Esophagus mucosa (tissue), 1 donor: ENCODE data around the gene SIK3. TPM values are rescaled to one million over a fixed set of nuclear protein-coding genes. Genes with fewer than 3 reads are reported as not detected.
"Not testable (repeated sequence)": the region's sequence is repeated elsewhere in the genome, so short reads cannot be mapped to it uniquely, and the experiment has no call there.

ENCODE experiments used
- ATAC-seq: fragments of 200-7000 bp; cut with Tn5 transposase; one replicate; pipeline ENCODE4 v1.9.1; 2020
- total RNA-seq: library from RNA; stranded (reverse); gene quantifications from one replicate; pipeline ENCODE4 v1.2.4, GENCODE V29; 2023
- donor health status: DM: yes; HTN: yes; CAD: no.

SIK3 gene
- total RNA-seq, 1 donor from 2014 or later = 25.2 TPM

DNA sequence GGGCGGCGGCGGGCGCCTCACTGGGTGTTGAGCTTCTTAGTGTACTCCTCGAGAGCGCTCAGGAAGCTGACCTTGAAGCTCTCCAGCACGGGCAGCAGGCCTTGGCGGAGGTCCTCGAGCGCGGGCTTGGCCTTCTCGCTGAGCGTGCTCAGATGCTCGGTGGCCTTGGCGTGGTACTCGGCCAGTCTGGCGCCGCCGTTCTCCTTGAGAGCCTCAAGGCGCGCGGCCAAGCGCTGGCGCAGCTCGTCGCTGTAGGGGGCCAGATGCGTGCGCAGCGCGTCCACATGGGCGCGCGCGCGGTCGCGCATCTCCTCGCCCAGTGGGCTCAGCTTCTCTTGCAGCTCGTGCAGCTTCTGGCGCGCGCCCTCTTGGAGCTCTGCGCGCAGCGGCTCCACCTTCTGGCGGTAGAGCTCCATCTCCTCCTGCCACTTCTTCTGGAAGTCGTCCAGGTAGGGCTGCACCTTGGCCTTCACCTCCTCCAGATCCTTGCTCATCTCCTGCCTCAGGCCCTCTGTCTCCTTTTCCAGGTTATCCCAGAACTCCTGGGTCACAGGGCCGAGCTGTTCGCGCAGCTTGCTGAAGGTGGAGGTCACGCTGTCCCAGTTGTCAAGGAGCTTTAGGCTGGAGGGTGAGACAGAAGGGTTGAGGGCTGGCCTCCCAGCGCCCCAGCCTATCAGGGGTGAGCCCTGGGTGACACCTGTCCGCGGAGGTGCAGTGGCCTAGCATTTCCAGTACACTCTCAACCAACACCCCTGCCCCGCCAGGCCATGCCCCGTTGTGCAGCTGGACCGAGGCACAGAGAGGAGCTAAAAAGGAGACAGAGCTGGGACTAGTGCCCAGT lies 262.2 kb downstream of the SIK3 start:
- ATAC-seq = peak; percentile 81

DNA sequence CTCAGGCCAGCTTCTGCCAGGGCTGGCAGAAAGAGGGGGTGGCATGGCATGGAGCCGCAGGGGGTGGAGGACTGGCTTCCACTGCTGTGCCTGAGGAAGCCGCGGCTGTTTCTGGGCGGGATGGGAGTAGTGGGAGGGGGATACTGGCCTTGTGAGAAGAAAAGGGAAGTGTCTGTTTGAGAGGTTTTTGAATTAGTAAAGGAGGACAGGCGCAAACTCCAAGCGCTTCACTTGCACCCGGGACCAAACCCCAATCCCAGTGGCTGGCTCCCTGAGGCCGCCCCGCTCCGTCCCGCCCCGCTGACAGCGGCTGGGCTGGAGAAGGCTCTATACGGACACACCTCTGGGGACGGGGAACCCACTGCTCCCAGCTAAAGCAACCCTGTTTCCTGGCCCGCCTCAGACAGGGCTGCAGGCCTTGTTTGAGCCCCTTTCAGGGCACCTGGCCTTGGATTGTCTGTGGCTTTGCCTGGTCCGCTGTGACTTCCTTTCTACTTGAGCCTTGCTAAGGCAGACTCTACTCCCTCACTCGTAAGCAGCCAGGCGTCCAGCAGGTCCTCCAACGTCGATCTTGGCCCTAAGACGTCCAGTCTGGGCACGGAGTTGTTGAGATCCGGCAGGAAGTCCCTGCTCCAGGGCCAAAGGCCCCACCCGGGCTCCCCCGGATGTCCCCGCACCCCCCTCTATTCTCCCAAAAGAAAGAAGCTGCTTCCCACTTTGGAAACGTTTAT lies 263.0 kb downstream of the SIK3 start:
- ATAC-seq = peak; percentile 14

DNA sequence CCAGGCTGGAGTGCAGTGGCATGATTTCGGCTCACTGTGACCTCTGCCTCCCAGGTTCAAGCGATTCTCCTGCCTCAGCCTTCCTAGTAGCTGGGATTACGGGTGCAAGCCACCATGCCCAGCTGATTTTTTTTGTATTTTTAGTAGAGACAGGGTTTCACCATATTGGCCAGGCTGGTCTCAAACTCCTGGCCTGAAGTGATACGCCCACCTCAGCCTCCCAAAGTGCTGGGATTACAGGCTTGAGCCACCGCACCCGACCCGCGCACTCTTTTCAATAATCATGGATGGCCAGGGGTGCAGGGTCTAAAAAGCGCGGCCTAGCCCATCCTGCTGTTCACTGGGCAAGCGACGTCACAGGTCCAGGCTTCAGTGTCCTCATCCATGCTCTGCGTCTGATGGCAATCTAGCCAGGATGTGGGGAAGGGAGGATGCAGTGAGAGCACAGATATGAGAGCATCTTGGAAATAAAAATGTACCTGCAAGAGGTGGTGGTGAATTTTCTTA lies 263.6 kb downstream of the SIK3 start:
- ATAC-seq = not testable (repeated sequence)

DNA sequence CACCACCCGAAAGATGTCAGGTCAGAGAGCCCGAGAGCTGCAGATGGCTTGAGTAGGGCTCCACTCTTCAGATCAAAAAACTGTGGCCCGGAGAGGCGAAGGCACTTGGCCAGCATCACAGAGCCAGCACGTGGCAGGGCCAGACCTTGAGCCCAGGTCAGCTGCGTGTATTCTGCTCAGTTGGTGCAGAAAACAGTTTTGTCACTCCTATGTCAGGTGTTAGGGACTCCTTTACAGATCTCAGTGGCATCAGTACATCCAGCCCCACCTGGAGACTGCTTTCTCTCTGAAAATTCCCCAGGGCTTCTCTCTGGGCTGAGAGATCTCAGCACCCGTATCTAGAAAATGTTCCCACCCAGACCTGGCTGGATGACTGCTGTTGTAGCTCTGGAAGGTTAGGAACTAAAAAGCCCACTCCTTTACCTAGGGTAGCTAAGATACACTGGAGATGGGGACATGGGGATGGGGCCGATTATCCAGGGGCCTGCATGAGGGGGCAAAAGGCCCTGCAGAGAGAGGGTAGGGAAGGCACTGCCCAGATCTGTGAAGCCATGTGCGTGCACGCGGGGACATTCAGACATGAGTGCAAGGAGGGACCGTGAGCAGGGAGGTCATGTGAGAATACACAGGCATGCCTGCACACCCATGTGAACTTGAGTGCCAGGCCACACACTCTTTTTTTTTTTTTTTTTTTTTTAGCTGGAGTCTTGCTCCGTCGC lies 264.3 kb downstream of the SIK3 start:
- no peak for ATAC-seq

DNA sequence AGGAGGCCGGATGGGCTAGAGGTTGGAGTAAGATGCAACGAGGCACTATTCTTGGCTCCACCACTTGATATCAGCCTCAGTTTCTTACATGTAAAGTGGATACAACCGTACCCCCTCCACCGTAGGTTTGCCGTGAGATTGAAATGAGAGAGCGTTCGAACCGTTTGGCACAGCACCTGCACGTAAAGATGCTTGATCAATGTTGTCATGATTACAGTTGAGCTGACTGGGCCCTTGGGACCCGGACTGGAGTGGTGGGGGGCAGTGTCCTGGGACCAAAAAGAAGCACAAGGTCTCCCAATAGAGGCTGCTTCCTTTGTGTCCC lies 264.8 kb downstream of the SIK3 start:
- no peak for ATAC-seq

DNA sequence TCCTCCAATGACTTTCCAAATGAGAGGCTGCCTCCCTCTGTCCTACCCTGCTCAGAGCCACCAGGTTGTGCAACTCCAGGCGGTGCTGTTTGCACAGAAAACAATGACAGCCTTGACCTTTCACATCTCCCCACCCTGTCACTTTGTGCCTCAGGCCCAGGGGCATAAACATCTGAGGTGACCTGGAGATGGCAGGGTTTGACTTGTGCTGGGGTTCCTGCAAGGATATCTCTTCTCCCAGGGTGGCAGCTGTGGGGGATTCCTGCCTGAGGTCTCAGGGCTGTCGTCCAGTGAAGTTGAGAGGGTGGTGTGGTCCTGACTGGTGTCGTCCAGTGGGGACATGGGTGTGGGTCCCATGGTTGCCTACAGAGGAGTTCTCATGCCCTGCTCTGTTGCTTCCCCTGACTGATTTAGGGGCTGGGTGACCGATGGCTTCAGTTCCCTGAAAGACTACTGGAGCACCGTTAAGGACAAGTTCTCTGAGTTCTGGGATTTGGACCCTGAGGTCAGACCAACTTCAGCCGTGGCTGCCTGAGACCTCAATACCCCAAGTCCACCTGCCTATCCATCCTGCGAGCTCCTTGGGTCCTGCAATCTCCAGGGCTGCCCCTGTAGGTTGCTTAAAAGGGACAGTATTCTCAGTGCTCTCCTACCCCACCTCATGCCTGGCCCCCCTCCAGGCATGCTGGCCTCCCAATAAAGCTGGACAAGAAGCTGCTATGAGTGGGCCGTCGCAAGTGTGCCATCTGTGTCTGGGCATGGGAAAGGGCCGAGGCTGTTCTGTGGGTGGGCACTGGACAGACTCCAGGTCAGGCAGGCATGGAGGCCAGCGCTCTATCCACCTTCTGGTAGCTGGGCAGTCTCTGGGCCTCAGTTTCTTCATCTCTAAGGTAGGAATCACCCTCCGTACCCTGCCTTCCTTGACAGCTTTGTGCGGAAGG lies 265.6 kb downstream of the SIK3 start:
- ATAC-seq = no peak

DNA sequence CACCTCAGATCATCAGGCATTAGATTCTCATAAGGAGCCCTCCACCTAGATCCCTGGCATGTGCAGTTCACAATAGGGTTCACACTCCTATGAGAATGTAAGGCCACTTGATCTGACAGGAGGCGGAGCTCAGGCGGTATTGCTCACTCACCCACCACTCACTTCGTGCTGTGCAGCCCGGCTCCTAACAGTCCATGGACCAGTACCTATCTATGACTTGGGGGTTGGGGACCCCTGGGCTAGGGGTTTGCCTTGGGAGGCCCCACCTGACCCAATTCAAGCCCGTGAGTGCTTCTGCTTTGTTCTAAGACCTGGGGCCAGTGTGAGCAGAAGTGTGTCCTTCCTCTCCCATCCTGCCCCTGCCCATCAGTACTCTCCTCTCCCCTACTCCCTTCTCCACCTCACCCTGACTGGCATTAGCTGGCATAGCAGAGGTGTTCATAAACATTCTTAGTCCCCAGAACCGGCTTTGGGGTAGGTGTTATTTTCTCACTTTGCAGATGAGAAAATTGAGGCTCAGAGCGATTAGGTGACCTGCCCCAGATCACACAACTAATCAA lies 266.4 kb downstream of the SIK3 start:
- ATAC-seq = no peak

DNA sequence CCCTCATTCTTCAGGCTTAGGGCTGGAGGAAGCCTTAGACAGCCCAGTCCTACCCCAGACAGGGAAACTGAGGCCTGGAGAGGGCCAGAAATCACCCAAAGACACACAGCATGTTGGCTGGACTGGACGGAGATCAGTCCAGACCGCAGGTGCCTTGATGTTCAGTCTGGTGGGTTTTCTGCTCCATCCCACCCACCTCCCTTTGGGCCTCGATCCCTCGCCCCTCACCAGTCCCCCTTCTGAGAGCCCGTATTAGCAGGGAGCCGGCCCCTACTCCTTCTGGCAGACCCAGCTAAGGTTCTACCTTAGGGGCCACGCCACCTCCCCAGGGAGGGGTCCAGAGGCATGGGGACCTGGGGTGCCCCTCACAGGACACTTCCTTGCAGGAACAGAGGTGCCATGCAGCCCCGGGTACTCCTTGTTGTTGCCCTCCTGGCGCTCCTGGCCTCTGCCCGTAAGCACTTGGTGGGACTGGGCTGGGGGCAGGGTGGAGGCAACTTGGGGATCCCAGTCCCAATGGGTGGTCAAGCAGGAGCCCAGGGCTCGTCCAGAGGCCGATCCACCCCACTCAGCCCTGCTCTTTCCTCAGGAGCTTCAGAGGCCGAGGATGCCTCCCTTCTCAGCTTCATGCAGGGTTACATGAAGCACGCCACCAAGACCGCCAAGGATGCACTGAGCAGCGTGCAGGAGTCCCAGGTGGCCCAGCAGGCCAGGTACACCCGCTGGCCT lies 267.9 kb downstream of the SIK3 start:
- no peak for ATAC-seq

DNA sequence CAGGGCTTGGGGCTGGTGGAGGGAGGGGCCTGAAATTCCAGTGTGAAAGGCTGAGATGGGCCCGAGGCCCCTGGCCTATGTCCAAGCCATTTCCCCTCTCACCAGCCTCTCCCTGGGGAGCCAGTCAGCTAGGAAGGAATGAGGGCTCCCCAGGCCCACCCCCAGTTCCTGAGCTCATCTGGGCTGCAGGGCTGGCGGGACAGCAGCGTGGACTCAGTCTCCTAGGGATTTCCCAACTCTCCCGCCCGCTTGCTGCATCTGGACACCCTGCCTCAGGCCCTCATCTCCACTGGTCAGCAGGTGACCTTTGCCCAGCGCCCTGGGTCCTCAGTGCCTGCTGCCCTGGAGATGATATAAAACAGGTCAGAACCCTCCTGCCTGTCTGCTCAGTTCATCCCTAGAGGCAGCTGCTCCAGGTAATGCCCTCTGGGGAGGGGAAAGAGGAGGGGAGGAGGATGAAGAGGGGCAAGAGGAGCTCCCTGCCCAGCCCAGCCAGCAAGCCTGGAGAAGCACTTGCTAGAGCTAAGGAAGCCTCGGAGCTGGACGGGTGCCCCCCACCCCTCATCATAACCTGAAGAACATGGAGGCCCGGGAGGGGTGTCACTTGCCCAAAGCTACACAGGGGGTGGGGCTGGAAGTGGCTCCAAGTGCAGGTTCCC lies 268.6 kb downstream of the SIK3 start, which contains the start of gene APOC3:
Gene APOC3 (plus strand): TSS at position 383 of the 659 bp plus-strand sequence. CDS start 676 bp downstream, outside the sequence.
- no peak for ATAC-seq

DNA sequence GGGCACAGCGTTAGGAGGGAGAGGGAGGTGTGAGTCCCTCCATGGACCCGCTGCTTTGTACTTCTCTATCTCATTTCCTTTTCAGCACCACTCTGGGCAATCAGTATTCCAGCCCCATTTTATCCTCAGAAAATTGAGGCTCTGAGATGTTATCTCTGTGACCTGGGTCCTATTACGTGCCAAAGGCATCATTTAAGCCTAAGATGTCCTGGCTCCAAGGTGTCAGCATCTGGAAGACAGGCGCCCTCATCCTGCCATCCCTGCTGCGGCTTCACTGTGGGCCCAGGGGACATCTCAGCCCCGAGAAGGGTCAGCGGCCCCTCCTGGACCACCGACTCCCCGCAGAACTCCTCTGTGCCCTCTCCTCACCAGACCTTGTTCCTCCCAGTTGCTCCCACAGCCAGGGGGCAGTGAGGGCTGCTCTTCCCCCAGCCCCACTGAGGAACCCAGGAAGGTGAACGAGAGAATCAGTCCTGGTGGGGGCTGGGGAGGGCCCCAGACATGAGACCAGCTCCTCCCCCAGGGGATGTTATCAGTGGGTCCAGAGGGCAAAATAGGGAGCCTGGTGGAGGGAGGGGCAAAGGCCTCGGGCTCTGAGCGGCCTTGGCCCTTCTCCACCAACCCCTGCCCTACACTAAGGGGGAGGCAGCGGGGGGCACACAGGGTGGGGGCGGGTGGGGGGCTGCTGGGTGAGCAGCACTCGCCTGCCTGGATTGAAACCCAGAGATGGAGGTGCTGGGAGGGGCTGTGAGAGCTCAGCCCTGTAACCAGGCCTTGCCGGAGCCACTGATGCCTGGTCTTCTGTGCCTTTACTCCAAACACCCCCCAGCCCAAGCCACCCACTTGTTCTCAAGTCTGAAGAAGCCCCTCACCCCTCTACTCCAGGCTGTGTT lies 269.4 kb downstream of the SIK3 start:
- no peak for ATAC-seq

DNA sequence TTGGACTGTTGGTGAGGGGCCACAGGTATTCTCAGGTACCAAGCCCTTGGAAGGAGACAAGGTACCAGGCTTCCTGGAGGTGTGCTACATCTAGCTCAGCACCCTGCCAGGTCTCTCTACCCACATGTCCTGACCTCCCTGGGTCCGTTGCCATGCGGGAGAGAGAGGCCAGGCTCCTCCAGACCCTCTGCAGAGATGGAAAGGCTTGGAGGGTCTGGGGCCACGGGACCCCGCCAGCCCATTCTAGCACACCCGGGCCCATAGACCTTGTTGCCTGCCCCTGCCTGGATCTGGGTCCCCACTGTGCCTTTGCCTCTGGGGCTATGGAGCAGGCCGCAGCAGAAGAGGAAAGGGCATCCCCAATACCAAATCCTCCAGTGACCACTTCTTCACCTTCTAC lies 270.8 kb downstream of the SIK3 start:
- ATAC-seq = no peak

DNA sequence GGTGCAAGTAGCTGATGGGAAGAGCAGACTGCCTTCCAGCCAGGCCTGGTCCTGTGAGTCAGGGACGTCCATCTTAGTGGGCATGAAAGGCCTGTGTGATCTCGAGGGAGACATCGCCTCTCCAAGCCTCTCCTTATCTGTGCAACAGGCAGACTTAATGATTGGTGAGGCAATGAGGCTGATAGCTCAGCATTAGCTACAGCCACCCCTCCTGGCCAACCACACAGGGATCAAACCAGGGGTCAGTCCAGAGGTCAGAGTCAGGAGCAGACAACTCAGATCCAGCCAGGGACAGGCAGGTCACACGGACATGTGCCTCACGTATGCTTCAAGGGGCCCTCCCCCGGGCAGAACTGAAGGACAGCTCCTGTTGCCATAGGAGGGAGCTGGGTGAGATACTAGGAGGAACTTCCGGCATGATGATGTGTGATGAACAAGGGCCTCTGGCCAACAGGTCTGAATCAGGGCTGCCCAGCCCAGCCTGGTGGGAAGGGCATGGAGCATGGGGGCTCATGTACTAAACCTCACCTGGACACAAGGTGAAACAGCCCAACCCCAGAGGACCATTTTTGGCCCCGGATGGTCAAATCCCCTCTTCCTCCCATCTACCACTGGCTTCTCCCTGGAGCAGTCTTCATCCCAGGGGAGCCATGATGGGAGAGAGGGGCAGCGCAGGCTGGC lies 271.3 kb downstream of the SIK3 start:
- ATAC-seq = no peak

DNA sequence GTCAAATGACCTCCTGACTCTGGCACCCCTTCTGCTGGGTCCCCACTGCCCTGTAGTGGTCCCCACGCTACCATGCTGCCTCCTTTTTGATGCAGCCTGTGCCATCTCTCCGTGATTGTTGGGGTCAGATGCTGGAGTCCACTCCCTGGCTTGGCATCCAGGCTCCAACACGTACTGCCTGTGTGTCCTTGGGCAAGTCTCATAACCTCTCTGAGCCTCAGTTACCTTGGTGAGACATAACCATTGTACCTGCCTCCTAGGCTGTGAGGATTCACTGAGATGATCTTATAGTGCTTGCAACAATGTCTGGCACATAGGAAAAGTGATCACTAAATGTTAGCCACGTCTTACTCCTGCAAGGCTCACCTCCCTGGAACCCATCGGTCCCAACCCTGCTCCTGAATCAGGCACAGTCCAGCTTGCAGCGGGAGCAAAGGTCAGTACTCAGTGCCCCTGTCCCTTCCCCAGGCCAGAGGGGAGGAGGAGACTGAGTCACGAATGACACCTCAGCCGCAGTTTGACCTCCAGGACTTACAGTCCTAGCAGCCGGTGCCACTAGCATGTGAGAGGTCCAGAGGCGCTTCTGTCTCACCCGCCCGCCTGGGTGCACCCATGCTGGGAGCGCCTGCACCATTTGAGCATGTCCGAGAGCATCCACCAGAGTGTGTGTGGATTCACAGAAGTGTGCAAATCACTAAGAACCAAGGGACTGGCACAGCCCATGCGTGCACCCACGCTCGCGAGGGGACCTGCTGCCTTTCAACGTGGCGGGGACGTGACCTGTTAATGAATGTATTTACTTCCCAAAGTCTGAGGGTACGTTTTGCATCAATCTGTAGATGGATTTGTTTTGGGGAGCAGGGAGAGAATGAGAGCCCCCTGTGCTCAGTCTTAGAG lies 272.1 kb downstream of the SIK3 start:
- no peak for ATAC-seq

DNA sequence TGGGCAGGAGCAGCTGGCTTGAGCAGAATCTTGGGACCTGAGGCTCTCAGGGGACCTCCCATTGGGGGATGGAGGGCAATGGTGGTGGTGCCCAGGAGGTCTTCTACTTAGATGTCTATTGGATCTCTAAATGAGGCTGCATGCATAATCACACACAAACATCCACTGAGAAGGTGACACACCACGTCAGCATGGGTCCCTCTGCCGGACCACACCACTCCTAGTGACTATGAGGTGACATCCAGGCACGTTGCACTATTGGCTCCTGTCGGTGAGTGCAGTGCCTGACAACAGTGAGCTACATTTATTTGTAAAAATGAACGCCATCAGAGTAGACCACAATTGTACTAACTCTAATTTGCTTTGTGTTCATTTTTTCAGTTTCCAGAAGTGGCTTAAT lies 272.8 kb downstream of the SIK3 start:
- no peak for ATAC-seq

DNA sequence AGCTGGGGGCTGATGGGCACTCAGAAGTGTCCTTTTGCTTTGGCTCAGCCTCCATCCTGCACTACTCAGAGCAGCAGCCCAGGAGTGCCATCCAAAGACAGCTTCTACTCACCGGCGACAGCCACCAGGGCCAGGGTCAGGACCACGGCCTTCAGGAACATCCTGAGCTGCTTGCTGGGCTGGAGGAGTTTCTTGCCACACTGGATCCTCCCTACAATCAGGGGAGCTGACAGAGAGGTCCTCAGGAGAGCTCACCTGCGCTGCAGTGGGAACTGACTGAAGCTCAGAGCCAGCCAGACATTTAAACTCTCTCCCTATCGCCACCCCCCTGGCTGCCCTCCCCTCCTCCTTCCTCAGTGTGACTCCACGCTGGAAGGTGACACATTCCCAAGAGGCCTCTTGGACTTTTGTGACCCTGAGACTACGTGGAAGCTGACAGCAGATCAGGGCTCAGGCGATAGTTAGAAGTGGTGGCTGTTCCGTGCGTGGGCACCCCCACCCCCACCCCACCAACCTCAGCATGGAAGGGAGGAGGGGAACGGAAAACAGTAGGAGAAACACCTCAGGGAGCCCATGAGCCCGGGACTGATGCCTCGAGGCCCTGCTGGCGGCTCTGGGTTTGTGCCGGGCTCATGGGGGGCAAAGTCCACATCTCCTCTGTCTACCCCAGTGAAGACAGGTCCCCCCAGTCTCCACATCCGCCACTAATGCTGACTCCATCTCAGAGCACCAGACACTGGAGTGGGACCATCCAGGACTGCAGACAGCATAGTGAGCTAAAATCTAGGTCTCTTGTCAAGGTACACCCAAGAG lies 275.0 kb downstream of the SIK3 start, which contains the start of gene APOA4:
Gene APOA4 (minus strand): TSS at position 274 of the 813 bp plus-strand sequence. CDS start 113 bp downstream, at position 161.
- no peak for ATAC-seq

DNA sequence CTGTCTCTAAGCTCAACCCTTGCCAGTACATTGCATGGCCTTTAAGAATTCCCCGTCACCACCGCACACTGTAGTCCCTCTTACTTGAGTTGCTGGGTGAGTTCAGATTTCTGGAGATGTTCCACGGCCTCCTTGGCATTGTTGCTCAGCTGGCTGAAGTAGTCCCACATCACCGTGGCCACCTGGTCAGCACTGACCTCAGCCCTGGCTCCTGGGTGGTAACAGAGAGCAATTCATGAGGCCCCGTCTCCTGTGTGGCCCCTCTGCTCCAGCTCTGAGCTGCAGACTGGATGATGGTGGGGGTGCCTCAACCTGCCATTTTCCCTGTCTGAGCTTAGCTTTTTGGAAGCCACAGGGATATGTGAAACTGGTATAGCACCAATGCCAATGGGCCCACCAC lies 275.7 kb downstream of the SIK3 start:
- ATAC-seq = no peak
